ENCODE measurements around the gene ZNF185.

- TF ChIP-seq EZH2 (IDR thresholded peaks at IDR 0.05) (no peak), POLR2AphosphoS5 (IDR thresholded peaks at IDR 0.05; ENCODE audit: borderline replicate concordance, low read depth, low read length) (no peak), FOXP2 (optimal IDR thresholded peaks at IDR 0.05; ENCODE audit: control extremely low read depth, extremely low read length, insufficient read depth) (no peak)
Measured at GRCh38 chrX:152897222-152898131, at the start of gene ZNF185.

All from SK-N-MC (cell line).